Uterus (tissue), 2 donors: ENCODE measurements around the gene METTL24.

ENCODE experiments used
- POLR2A ChIP-seq, 2 donors: fragments of 450-650 bp; IDR thresholded peaks; one replicate each; pipeline ENCODE4 v1.6.1; 2016; ENCODE audit warnings: antibody characterized with exemption in 2 of 2, mild to moderate bottlenecking in 1 of 2, moderate library complexity in 1 of 2
- TF ChIP-seq, protein P1 (sequence below), 4 experiments: fragments of 200-600 bp in 2 of 4; fragments of 450-650 bp in 2 of 4; sonication (generic) in 2 of 4; IDR thresholded peaks; one replicate each; pipeline ENCODE4 v1.5.1; 2016 to 2019; ENCODE audit warnings: antibody characterized with exemption in 4 of 4, mild to moderate bottlenecking in 2 of 4, moderate library complexity in 1 of 4

DNA sequence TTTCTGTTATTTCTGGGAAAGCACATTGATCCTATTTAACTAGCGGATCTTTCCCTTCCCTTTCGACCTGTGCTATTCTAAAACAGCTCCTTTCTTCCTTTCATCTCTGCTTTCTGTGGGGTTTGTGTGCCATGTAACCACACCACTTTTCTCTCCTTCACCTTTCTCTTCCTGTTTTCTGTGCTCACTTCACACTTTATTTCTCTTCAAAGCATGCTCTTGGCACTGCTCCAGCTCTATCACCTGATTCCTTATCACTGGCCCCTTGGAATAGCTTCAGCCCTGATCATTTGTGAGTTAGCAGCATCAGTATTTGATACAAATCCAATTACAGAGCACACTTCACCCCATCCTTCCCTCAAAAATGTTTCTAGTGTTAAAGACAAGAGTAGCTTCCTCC lies 8.1 kb upstream of the METTL24 start:
- TF ChIP-seq, protein P1, sequence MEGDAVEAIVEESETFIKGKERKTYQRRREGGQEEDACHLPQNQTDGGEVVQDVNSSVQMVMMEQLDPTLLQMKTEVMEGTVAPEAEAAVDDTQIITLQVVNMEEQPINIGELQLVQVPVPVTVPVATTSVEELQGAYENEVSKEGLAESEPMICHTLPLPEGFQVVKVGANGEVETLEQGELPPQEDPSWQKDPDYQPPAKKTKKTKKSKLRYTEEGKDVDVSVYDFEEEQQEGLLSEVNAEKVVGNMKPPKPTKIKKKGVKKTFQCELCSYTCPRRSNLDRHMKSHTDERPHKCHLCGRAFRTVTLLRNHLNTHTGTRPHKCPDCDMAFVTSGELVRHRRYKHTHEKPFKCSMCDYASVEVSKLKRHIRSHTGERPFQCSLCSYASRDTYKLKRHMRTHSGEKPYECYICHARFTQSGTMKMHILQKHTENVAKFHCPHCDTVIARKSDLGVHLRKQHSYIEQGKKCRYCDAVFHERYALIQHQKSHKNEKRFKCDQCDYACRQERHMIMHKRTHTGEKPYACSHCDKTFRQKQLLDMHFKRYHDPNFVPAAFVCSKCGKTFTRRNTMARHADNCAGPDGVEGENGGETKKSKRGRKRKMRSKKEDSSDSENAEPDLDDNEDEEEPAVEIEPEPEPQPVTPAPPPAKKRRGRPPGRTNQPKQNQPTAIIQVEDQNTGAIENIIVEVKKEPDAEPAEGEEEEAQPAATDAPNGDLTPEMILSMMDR (IDR thresholded peaks at IDR 0.05): no peak
- no peak for TF ChIP-seq POLR2A (IDR thresholded peaks at IDR 0.05)
